IMR-90 (cell line): ENCODE measurements around the gene SS18L1.

Source experiments
- BHLHE40 ChIP-seq: fragments of 150-350 bp; IDR thresholded peaks from 2 replicates; pipeline ENCODE4 v1.6.1; 2016; ENCODE audit warnings: mild to moderate bottlenecking, low read depth, low read length
- CEBPB ChIP-seq: IDR thresholded peaks from 2 replicates; pipeline ENCODE4 v1.6.1; 2012; ENCODE audit warnings: low read depth, low read length, improper control_type of control experiment
- CHD1 ChIP-seq: IDR thresholded peaks from 2 replicates; pipeline ENCODE4 v1.6.1; 2012; ENCODE audit warnings: low read depth, low read length, improper control_type of control experiment
- CTCF ChIP-seq: conservative IDR thresholded peaks from 2 replicates; pipeline ENCODE4 v1.5.1; 2012; ENCODE audit warnings: mild to moderate bottlenecking, low read depth, low read length, improper control_type of control experiment
- ELK1 ChIP-seq: fragments of 150-350 bp; IDR thresholded peaks from 2 replicates; pipeline ENCODE4 v1.6.1; 2016; ENCODE audit warnings: low read depth, mild to moderate bottlenecking, low read length, moderate library complexity, borderline replicate concordance
- MAFK ChIP-seq: IDR thresholded peaks from 2 replicates; pipeline ENCODE4 v1.6.1; 2012; ENCODE audit warnings: low read depth, low read length, improper control_type of control experiment
- MAZ ChIP-seq: IDR thresholded peaks from 2 replicates; pipeline ENCODE4 v1.6.1; 2012; ENCODE audit warnings: low read depth, mild to moderate bottlenecking, low read length, improper control_type of control experiment, moderate library complexity, borderline replicate concordance
- MXI1 ChIP-seq: IDR thresholded peaks from 2 replicates; pipeline ENCODE4 v1.6.1; 2012; ENCODE audit warnings: low read depth, mild to moderate bottlenecking, low read length, moderate library complexity, borderline replicate concordance
- NFE2L2 ChIP-seq: fragments of 150-350 bp; IDR thresholded peaks from 2 replicates; pipeline ENCODE4 v1.6.1; 2016; ENCODE audit warnings: low read depth, mild to moderate bottlenecking, low read length
- POLR2A ChIP-seq: IDR thresholded peaks from 2 replicates; pipeline ENCODE4 v1.6.1; 2012; ENCODE audit warnings: mild to moderate bottlenecking, low read depth, low read length
- RAD21 ChIP-seq: IDR thresholded peaks from 2 replicates; pipeline ENCODE4 v1.6.1; 2012; ENCODE audit warnings: low read length, improper control_type of control experiment
- RFX5 ChIP-seq: IDR thresholded peaks from 2 replicates; pipeline ENCODE4 v1.8.0; 2012; ENCODE audit warnings: low read depth, mild to moderate bottlenecking, low read length, moderate library complexity
- SMC3 ChIP-seq: fragments of 150-350 bp; IDR thresholded peaks from 2 replicates; pipeline ENCODE4 v1.6.1; 2016; ENCODE audit warnings: low read depth, mild to moderate bottlenecking, antibody characterized with exemption, low read length, moderate library complexity
- USF2 ChIP-seq: fragments of 150-350 bp; IDR thresholded peaks from 2 replicates; pipeline ENCODE4 v1.6.1; 2017; ENCODE audit warnings: mild to moderate bottlenecking, antibody characterized with exemption, low read length, low read depth

- TF ChIP-seq CEBPB (no peak), POLR2A (no peak), CTCF (no peak), RAD21 (no peak), RFX5 (no peak), MXI1 (no peak), SMC3 (no peak), MAFK (no peak), MAZ (no peak), ELK1 (no peak), USF2 (no peak), BHLHE40 (no peak), CHD1 (no peak), NFE2L2 (no peak)
Observed at GRCh38 chr20:62217913-62218773, 74.6 kb downstream of the SS18L1 start.
